Stomach (tissue), 4 donors: ENCODE measurements around the gene COQ7.

Experiments used
- CTCF ChIP-seq, 7 experiments: fragments of 450-650 bp in 4 of 7; fragments of 200-600 bp in 3 of 7; sonication (generic) in 3 of 7; IDR thresholded peaks; one replicate each; pipeline ENCODE4 v1.5.1; 2016 to 2019; ENCODE audit warnings: antibody characterized with exemption in 7 of 7, control low read depth in 2 of 7, mild to moderate bottlenecking in 1 of 7
- EP300 ChIP-seq: sonication (generic); formaldehyde crosslinking; IDR thresholded peaks from one replicate; pipeline ENCODE4 v1.6.1; 2017; ENCODE audit warnings: antibody characterized with exemption

GRCh38 chr16:19102187-19102872 is 34.9 kb downstream of the COQ7 start:
- TF ChIP-seq CTCF (IDR thresholded peaks at IDR 0.05) (no peak), EP300 (no peak)
